Endothelial cell (in vitro differentiated cells): ENCODE measurements around the gene EWSR1. TPM values are rescaled to one million over a fixed set of nuclear protein-coding genes. Genes with fewer than 3 reads are reported as not detected.
A peak's percentile ranks its signal among the peaks of the same experiment; 100 is the strongest.

Source experiments
- DNase-seq: peaks from one replicate; pipeline ENCODE4 v3.0.0; 2021; ENCODE audit warnings: low spot score
- H3K27ac Mint-ChIP-seq: one replicate; pipeline ENCODE4 v1.8.0; 2021; ENCODE audit warnings: mixed read lengths, inconsistent platforms; ENCODE audit not compliant: unreplicated experiment
- H3K27me3 Mint-ChIP-seq: one replicate; pipeline ENCODE4 v1.8.0; 2021; ENCODE audit warnings: mild to moderate bottlenecking, moderate library complexity, mixed read lengths, inconsistent platforms; ENCODE audit not compliant: unreplicated experiment
- H3K36me3 Mint-ChIP-seq: one replicate; pipeline ENCODE4 v1.8.0; 2021; ENCODE audit warnings: mild to moderate bottlenecking, low read depth, mixed read lengths, inconsistent platforms; ENCODE audit not compliant: unreplicated experiment
- H3K4me1 Mint-ChIP-seq: one replicate; pipeline ENCODE4 v1.8.0; 2021; ENCODE audit warnings: mild to moderate bottlenecking, mixed read lengths, inconsistent platforms; ENCODE audit not compliant: unreplicated experiment
- H3K4me3 Mint-ChIP-seq: one replicate; pipeline ENCODE4 v1.8.0; 2021; ENCODE audit warnings: mild to moderate bottlenecking, mixed read lengths, inconsistent platforms; ENCODE audit not compliant: unreplicated experiment
- H3K9me3 Mint-ChIP-seq: one replicate; pipeline ENCODE4 v1.8.0; 2021; ENCODE audit warnings: mixed read lengths, inconsistent platforms; ENCODE audit not compliant: unreplicated experiment
- CTCF ChIP-seq: fragments of 200-600 bp; sonication (generic); IDR thresholded peaks from one replicate; pipeline ENCODE4 v1.5.0; 2021; ENCODE audit warnings: antibody characterized with exemption; ENCODE audit not compliant: unreplicated experiment
- total RNA-seq: library from RNA; stranded (reverse); fragmentation: NEBNext Ultra II Directional; extraction: Animal tissue kit (Norgen Biotek cat#: 25700); gene quantifications from one replicate; pipeline ENCODE4 v1.2.1, GENCODE V29; 2021; ENCODE audit not compliant: unreplicated experiment

EWSR1 gene
- total RNA-seq, 1 donor from 2014 or later = 307 TPM

GRCh38 chr22:29337631-29338284 is 69.7 kb downstream of the EWSR1 start:
- Mint-ChIP-seq H3K27me3 (peaks cover 13% of the 10 kb centered on the region), H3K27ac (no peak overlapping the region), H3K36me3 (peaks cover 53% of the 10 kb centered on the region), H3K4me3 (no peak overlapping the region), H3K9me3 (no peaks in the 10 kb centered on the region), H3K4me1 (peaks cover 2% of the 10 kb centered on the region)
- TF ChIP-seq CTCF = no peak
- no peak for DNase-seq

- Mint-ChIP-seq H3K4me1 (peaks cover 4% of the 10 kb centered on the region), H3K4me3 (no peak overlapping the region), H3K27me3 (peaks cover 12% of the 10 kb centered on the region), H3K36me3 (peaks cover 54% of the 10 kb centered on the region), H3K9me3 (no peaks in the 10 kb centered on the region), H3K27ac (no peak overlapping the region)
- DNase-seq = no peak
- no peak for TF ChIP-seq CTCF
Observed at GRCh38 chr22:29338398-29338797, 70.3 kb downstream of the EWSR1 start.

- Mint-ChIP-seq H3K27me3 (peaks cover 10% of the 10 kb centered on the region), H3K27ac (no peak overlapping the region), H3K4me1 (peaks cover 4% of the 10 kb centered on the region), H3K36me3 (peaks cover 53% of the 10 kb centered on the region), H3K4me3 (peak overlapping the region; percentile 32), H3K9me3 (no peaks in the 10 kb centered on the region)
- TF ChIP-seq CTCF = no peak
- DNase-seq = no peak
Observed at GRCh38 chr22:29339381-29340235, 71.5 kb downstream of the EWSR1 start.

GRCh38 chr22:29340566-29340965 is 72.5 kb downstream of the EWSR1 start:
- TF ChIP-seq CTCF = no peak
- peaks cover 4% of the 10 kb centered on the region for H3K4me1 Mint-ChIP-seq
- peaks cover 51% of the 10 kb centered on the region for H3K36me3 Mint-ChIP-seq
- DNase-seq = no peak
- peaks cover 10% of the 10 kb centered on the region for H3K27me3 Mint-ChIP-seq
- no peaks in the 10 kb centered on the region for H3K9me3 Mint-ChIP-seq
- no peak overlapping the region for H3K4me3 Mint-ChIP-seq
- H3K27ac Mint-ChIP-seq = no peak overlapping the region
